GM12891 (cell line): ENCODE data around the gene HERC2.

Source experiments
- POLR2A ChIP-seq: IDR thresholded peaks from 2 replicates; pipeline ENCODE4 v1.6.1; 2011; ENCODE audit warnings: low read depth, low read length, control low read depth
- SPI1 ChIP-seq: IDR thresholded peaks from 2 replicates; pipeline ENCODE4 v1.6.1; 2011; ENCODE audit warnings: low read depth, low read length, control low read depth

- TF ChIP-seq SPI1 (no peak), POLR2A (no peak)
These were observed 142.7 kb downstream of the HERC2 start for GRCh38 chr15:28179270-28179669.
